ENCODE measurements around the gene EDDM13. TPM values are rescaled to one million over a fixed set of nuclear protein-coding genes. Genes with fewer than 3 reads are reported as not detected.

Gene EDDM13
- total RNA-seq, 1 experiment from 2014 or later = not detected

DNA sequence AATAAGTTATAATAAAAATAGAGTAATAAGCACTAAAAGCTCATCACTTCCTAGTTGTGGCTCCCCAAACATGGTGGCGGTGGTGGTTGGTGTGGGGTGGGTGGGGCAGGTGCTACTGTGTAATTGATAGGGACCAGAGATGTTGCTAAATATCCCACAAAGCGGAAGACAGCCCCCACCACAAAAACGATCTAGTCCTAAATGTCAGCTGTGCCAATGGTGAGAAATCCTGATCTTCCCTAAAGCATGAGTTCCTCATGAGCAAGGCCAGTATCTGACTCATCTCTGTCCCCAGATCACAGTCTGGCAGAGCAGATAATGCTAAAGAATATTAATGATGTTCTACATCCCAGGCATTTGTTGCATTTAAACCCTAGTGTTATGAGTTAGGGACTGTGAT lies 1.9 kb upstream of the EDDM13 start:
- peaks cover 6% of the 10 kb centered on the region for H3K4me1 Mint-ChIP-seq (ENCODE audit: low read depth, unreplicated experiment)
- ChIA-PET POLR2A (no interaction called here), CTCF (interaction anchor here (2.6 kb wide), 1 partner anchor 17 kb away, joined by 8 read pairs; no protein-coding TSS in a partner anchor)
- no peaks in the 10 kb centered on the region for H3K36me3 ChIP-seq (ENCODE audit: control insufficient read depth, insufficient read depth, low read length)
- no peak overlapping the region for H3K4me3 Mint-ChIP-seq (ENCODE audit: unreplicated experiment)
- no peaks in the 10 kb centered on the region for H3K4me1 ChIP-seq
- H3K27ac Mint-ChIP-seq (ENCODE audit: unreplicated experiment) = no peak overlapping the region
- no peak for DNase-seq
- no peaks in the 10 kb centered on the region for H3K27me3 Mint-ChIP-seq (ENCODE audit: insufficient read depth, unreplicated experiment)
- H3K36me3 Mint-ChIP-seq (ENCODE audit: insufficient read depth, unreplicated experiment) = no peaks in the 10 kb centered on the region
- intact Hi-C loops (cut with micrococcal nuclease; ENCODE audit: unreplicated experiment) = no loop called here
- no peaks in the 10 kb centered on the region for H3K27me3 ChIP-seq (replicated peaks; ENCODE audit: control insufficient read depth, insufficient read depth, low read length)
- no peak overlapping the region for H3K4me3 ChIP-seq (ENCODE audit: low read depth, low read length)
- no peaks in the 10 kb centered on the region for H3K9me3 ChIP-seq
- no peaks in the 10 kb centered on the region for H3K9me3 Mint-ChIP-seq (ENCODE audit: unreplicated experiment)
- BruUV-seq (replicated peaks) = no TSS peak
- TF ChIP-seq, protein P1, sequence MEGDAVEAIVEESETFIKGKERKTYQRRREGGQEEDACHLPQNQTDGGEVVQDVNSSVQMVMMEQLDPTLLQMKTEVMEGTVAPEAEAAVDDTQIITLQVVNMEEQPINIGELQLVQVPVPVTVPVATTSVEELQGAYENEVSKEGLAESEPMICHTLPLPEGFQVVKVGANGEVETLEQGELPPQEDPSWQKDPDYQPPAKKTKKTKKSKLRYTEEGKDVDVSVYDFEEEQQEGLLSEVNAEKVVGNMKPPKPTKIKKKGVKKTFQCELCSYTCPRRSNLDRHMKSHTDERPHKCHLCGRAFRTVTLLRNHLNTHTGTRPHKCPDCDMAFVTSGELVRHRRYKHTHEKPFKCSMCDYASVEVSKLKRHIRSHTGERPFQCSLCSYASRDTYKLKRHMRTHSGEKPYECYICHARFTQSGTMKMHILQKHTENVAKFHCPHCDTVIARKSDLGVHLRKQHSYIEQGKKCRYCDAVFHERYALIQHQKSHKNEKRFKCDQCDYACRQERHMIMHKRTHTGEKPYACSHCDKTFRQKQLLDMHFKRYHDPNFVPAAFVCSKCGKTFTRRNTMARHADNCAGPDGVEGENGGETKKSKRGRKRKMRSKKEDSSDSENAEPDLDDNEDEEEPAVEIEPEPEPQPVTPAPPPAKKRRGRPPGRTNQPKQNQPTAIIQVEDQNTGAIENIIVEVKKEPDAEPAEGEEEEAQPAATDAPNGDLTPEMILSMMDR (IDR thresholded peaks at IDR 0.05; ENCODE audit: insufficient read depth in 1 of 2, low read depth in 1 of 2, low read length in 1 of 2, severe bottlenecking in 1 of 2, unreplicated experiment in 1 of 2) = no peak

GRCh38 chr19:56271151-56271550 lies 1.4 kb upstream of the EDDM13 start:
- Histone ChIP-seq H3K36me3 (ENCODE audit: control insufficient read depth, insufficient read depth, low read length) (no peaks in the 10 kb centered on the region), H3K27me3 (replicated peaks; ENCODE audit: control insufficient read depth, insufficient read depth, low read length) (no peaks in the 10 kb centered on the region), H3K4me3 (ENCODE audit: low read depth, low read length) (no peak overlapping the region), H3K4me1 (no peaks in the 10 kb centered on the region), H3K9me3 (no peaks in the 10 kb centered on the region)
- TF ChIP-seq, protein P1 (IDR thresholded peaks at IDR 0.05; ENCODE audit: insufficient read depth in 1 of 2, low read depth in 1 of 2, low read length in 1 of 2, severe bottlenecking in 1 of 2, unreplicated experiment in 1 of 2) = no peak
- Mint-ChIP-seq H3K36me3 (ENCODE audit: insufficient read depth, unreplicated experiment) (no peaks in the 10 kb centered on the region), H3K27ac (ENCODE audit: unreplicated experiment) (no peak overlapping the region), H3K4me1 (ENCODE audit: low read depth, unreplicated experiment) (peaks cover 6% of the 10 kb centered on the region), H3K27me3 (ENCODE audit: insufficient read depth, unreplicated experiment) (no peaks in the 10 kb centered on the region), H3K9me3 (ENCODE audit: unreplicated experiment) (no peaks in the 10 kb centered on the region), H3K4me3 (ENCODE audit: unreplicated experiment) (no peak overlapping the region)
- ChIA-PET POLR2A (no interaction called here), CTCF (interaction anchor here (2.6 kb wide), 1 partner anchor 18 kb away, joined by 8 read pairs; no protein-coding TSS in a partner anchor)
- intact Hi-C loops (cut with micrococcal nuclease; ENCODE audit: unreplicated experiment) = no loop called here
- no peak for DNase-seq
- BruUV-seq (replicated peaks) = no TSS peak

DNA sequence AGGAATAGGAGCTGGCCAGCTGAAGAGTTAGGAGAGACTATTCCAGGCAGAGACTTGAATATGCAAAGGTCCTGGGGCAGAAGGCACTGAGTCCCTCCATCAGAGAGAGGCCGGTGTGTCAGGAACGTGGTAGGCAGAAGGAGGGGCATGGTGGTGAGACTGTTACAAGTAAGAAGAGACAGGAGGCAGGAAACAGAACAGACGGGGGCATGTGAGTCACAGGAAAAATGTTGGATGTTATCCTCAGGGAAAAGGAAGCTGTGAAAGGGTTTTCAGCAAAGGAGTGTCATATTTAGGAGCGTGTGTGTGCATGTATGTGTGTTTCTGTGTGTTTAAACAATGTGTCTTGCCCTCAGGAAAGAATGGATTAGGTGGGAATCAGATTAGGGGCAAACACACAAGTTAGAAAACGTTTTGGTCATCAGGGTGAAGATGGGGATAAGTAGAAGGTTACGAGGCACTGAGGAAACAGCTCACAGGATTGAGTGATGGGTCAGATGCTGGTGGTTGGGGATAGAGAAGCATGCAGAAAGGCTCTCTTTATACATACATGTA lies 1.1 kb downstream of the EDDM13 start:
- TF ChIP-seq, protein P1 (IDR thresholded peaks at IDR 0.05; ENCODE audit: insufficient read depth in 1 of 2, low read depth in 1 of 2, low read length in 1 of 2, severe bottlenecking in 1 of 2, unreplicated experiment in 1 of 2) = no peak
- ChIA-PET POLR2A (no interaction called here), CTCF (no interaction called here)
- Mint-ChIP-seq H3K4me3 (ENCODE audit: unreplicated experiment) (no peak overlapping the region), H3K27me3 (ENCODE audit: insufficient read depth, unreplicated experiment) (no peaks in the 10 kb centered on the region), H3K27ac (ENCODE audit: unreplicated experiment) (no peak overlapping the region), H3K36me3 (ENCODE audit: insufficient read depth, unreplicated experiment) (no peaks in the 10 kb centered on the region), H3K9me3 (ENCODE audit: unreplicated experiment) (no peaks in the 10 kb centered on the region), H3K4me1 (ENCODE audit: low read depth, unreplicated experiment) (peaks cover 6% of the 10 kb centered on the region)
- peaks cover 4% of the 10 kb centered on the region; the same call in 1 of the 2 replicates for H3K9me3 ChIP-seq
- no peak for DNase-seq
- intact Hi-C loops (cut with micrococcal nuclease; ENCODE audit: unreplicated experiment) = no loop called here
- H3K27me3 ChIP-seq (replicated peaks; ENCODE audit: control insufficient read depth, insufficient read depth, low read length) = no peaks in the 10 kb centered on the region
- no peaks in the 10 kb centered on the region for H3K4me1 ChIP-seq
- H3K4me3 ChIP-seq (ENCODE audit: low read depth, low read length) = no peak overlapping the region
- BruUV-seq (replicated peaks) = no TSS peak
- H3K36me3 ChIP-seq (ENCODE audit: control insufficient read depth, insufficient read depth, low read length) = no peaks in the 10 kb centered on the region
